ENCODE measurements around the gene DDX31. TPM values are rescaled to one million over a fixed set of nuclear protein-coding genes. Genes with fewer than 3 reads are reported as not detected.

Gene DDX31
- total and polyA plus RNA-seq, 2 donors: 9.9 to 11.8 TPM

DNA sequence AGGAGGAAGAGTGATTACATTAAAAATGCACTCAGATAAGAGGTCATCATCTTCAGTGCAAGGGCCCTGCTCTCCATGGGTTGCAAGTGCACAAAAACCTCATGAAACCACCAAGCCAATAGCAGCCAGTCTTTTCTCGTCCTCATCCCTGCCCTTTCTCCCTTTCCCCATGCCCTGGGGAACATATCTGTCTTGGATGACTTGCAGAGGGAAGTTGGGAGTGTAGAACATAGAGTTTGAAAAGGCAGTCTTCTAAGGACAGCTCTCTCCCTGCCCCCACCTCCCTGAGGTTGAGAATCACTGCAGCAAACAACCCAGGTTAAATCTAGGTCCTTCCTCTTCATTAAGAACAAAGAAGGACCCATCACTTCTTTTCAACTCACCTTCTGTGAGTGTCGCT, 22.0 kb downstream of the DDX31 start:
- no peak overlapping the region for H3K4me3 ChIP-seq (ENCODE audit: low read length in 2 of 2)
- no peaks in the 10 kb centered on the region for H3K9me3 ChIP-seq (ENCODE audit: control insufficient read depth in 2 of 2, insufficient read depth in 1 of 2, low read length in 1 of 2)
- DNase-seq (ENCODE audit: low read depth in 6 of 9, low spot score in 9 of 9): no peak
- 94% methylated on average over 2 of the region's 2 CpGs for WGBS
- H3K27me3 ChIP-seq (ENCODE audit: control insufficient read depth in 2 of 2, insufficient read depth in 1 of 2, low read length in 1 of 2): no peaks in the 10 kb centered on the region
- H3K36me3 ChIP-seq (ENCODE audit: control insufficient read depth in 2 of 2, insufficient read depth in 2 of 2, low read length in 1 of 2): peaks cover 51 to 58% of the 10 kb centered on the region in 2 donors
- no peaks in the 10 kb centered on the region for H3K4me1 ChIP-seq (ENCODE audit: control insufficient read depth in 2 of 2, insufficient read depth in 2 of 2, low read length in 2 of 2)
- no peak overlapping the region for H3K27ac ChIP-seq (ENCODE audit: low read depth in 1 of 2, low read length in 1 of 2)

DNA sequence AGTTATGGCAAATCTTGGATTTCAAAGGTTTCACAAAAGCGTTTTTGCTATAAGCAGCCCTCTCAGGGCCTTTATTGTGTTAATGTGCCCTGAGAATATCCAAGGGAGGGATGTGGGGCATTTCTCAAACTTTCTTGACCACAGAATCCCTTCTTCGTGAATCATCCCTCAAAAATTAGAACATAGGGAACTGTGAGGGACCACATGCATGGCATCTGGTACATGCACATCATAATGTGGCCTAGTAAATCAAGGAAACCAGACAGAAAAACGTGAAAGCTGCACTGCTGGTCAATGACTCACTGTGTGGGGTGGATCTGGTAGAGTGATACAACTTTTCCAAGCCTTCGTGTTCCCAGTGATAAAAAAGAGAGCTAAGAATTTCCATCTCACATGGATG, 22.4 kb downstream of the DDX31 start:
- H3K36me3 ChIP-seq (ENCODE audit: control insufficient read depth in 2 of 2, insufficient read depth in 2 of 2, low read length in 1 of 2): peaks cover 52 to 59% of the 10 kb centered on the region in 2 donors

DNA sequence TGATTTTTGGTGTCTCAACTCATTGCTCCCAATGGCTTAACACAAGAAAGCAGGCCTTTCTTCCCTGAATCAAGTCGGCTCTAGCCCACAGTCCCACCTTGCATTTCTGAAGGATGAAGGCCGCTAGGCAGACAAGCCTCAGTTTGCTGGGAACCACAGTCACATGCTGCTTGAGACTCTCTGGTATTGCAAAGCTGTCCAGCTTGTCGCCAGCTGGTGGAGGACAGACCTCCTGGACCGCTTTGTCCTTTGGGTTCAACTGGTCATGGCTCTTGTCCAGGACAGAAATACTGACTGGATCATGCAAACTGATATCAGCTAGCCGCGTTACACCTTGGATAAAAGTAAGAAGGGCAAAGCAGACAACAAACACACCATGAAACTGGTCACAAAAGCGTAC, 23.1 kb downstream of the DDX31 start:
- Histone ChIP-seq H3K27ac (ENCODE audit: low read depth in 1 of 2, low read length in 1 of 2) (no peak overlapping the region), H3K4me1 (ENCODE audit: control insufficient read depth in 2 of 2, insufficient read depth in 2 of 2, low read length in 2 of 2) (no peaks in the 10 kb centered on the region), H3K4me3 (ENCODE audit: low read length in 2 of 2) (no peak overlapping the region), H3K27me3 (ENCODE audit: control insufficient read depth in 2 of 2, insufficient read depth in 1 of 2, low read length in 1 of 2) (no peaks in the 10 kb centered on the region), H3K9me3 (ENCODE audit: control insufficient read depth in 2 of 2, insufficient read depth in 1 of 2, low read length in 1 of 2) (no peaks in the 10 kb centered on the region), H3K36me3 (ENCODE audit: control insufficient read depth in 2 of 2, insufficient read depth in 2 of 2, low read length in 1 of 2) (peaks cover 52 to 65% of the 10 kb centered on the region in 2 donors)
- 98% methylated on average over 7 of the region's 7 CpGs for WGBS
- DNase-seq (ENCODE audit: low read depth in 6 of 9, low spot score in 9 of 9): no peak

More for the DNA sequence above, 22.4 kb downstream of the DDX31 start:
- Histone ChIP-seq H3K27me3 (ENCODE audit: control insufficient read depth in 2 of 2, insufficient read depth in 1 of 2, low read length in 1 of 2) (no peaks in the 10 kb centered on the region), H3K4me3 (ENCODE audit: low read length in 2 of 2) (no peak overlapping the region), H3K27ac (ENCODE audit: low read depth in 1 of 2, low read length in 1 of 2) (no peak overlapping the region), H3K4me1 (ENCODE audit: control insufficient read depth in 2 of 2, insufficient read depth in 2 of 2, low read length in 2 of 2) (no peaks in the 10 kb centered on the region), H3K9me3 (ENCODE audit: control insufficient read depth in 2 of 2, insufficient read depth in 1 of 2, low read length in 1 of 2) (no peaks in the 10 kb centered on the region)
- 97% methylated on average over 4 of the region's 4 CpGs for WGBS
- no peak for DNase-seq (ENCODE audit: low read depth in 6 of 9, low spot score in 9 of 9)

- Histone ChIP-seq H3K4me1 (ENCODE audit: control insufficient read depth in 2 of 2, insufficient read depth in 2 of 2, low read length in 2 of 2) (no peaks in the 10 kb centered on the region), H3K4me3 (ENCODE audit: low read length in 2 of 2) (no peak overlapping the region), H3K27ac (ENCODE audit: low read depth in 1 of 2, low read length in 1 of 2) (no peak overlapping the region), H3K27me3 (ENCODE audit: control insufficient read depth in 2 of 2, insufficient read depth in 1 of 2, low read length in 1 of 2) (no peaks in the 10 kb centered on the region), H3K36me3 (ENCODE audit: control insufficient read depth in 2 of 2, insufficient read depth in 2 of 2, low read length in 1 of 2) (peaks cover 54 to 64% of the 10 kb centered on the region in 2 donors), H3K9me3 (ENCODE audit: control insufficient read depth in 2 of 2, insufficient read depth in 1 of 2, low read length in 1 of 2) (no peaks in the 10 kb centered on the region)
- DNase-seq (ENCODE audit: low read depth in 6 of 9, low spot score in 9 of 9): no peak
- over 99% methylated on average over 15 of the region's 15 CpGs for WGBS
These were observed 24.1 kb downstream of the DDX31 start for GRCh38 chr9:132645711-132646110.

- DNase-seq (ENCODE audit: low read depth in 6 of 9, low spot score in 9 of 9): no peak
- Histone ChIP-seq H3K4me3 (ENCODE audit: low read length in 2 of 2) (no peak overlapping the region), H3K36me3 (ENCODE audit: control insufficient read depth in 2 of 2, insufficient read depth in 2 of 2, low read length in 1 of 2) (peaks cover 56 to 65% of the 10 kb centered on the region in 2 donors), H3K27me3 (ENCODE audit: control insufficient read depth in 2 of 2, insufficient read depth in 1 of 2, low read length in 1 of 2) (no peaks in the 10 kb centered on the region), H3K4me1 (ENCODE audit: control insufficient read depth in 2 of 2, insufficient read depth in 2 of 2, low read length in 2 of 2) (no peaks in the 10 kb centered on the region), H3K9me3 (ENCODE audit: control insufficient read depth in 2 of 2, insufficient read depth in 1 of 2, low read length in 1 of 2) (no peaks in the 10 kb centered on the region), H3K27ac (ENCODE audit: low read depth in 1 of 2, low read length in 1 of 2) (no peak overlapping the region)
- 99% methylated on average over 8 of the region's 8 CpGs for WGBS
These were observed 24.5 kb downstream of the DDX31 start for GRCh38 chr9:132645306-132645705.

GRCh38 chr9:132644251-132644650, 25.5 kb downstream of the DDX31 start:
- peaks cover 59 to 62% of the 10 kb centered on the region in 2 donors for H3K36me3 ChIP-seq (ENCODE audit: control insufficient read depth in 2 of 2, insufficient read depth in 2 of 2, low read length in 1 of 2)
- WGBS: 96% methylated on average over 3 of the region's 3 CpGs
- no peak for DNase-seq (ENCODE audit: low read depth in 6 of 9, low spot score in 9 of 9)
- no peaks in the 10 kb centered on the region for H3K27me3 ChIP-seq (ENCODE audit: control insufficient read depth in 2 of 2, insufficient read depth in 1 of 2, low read length in 1 of 2)
- no peaks in the 10 kb centered on the region for H3K9me3 ChIP-seq (ENCODE audit: control insufficient read depth in 2 of 2, insufficient read depth in 1 of 2, low read length in 1 of 2)
- H3K27ac ChIP-seq (ENCODE audit: low read depth in 1 of 2, low read length in 1 of 2): no peak overlapping the region
- no peak overlapping the region for H3K4me3 ChIP-seq (ENCODE audit: low read length in 2 of 2)
- no peaks in the 10 kb centered on the region for H3K4me1 ChIP-seq (ENCODE audit: control insufficient read depth in 2 of 2, insufficient read depth in 2 of 2, low read length in 2 of 2)

- peaks cover 0 to 4% of the 10 kb centered on the region in 2 donors for H3K4me1 ChIP-seq (ENCODE audit: control insufficient read depth in 2 of 2, insufficient read depth in 2 of 2, low read length in 2 of 2)
- WGBS: 96% methylated on average over 4 of the region's 4 CpGs
- H3K27me3 ChIP-seq (ENCODE audit: control insufficient read depth in 2 of 2, insufficient read depth in 1 of 2, low read length in 1 of 2): no peaks in the 10 kb centered on the region
- no peak for DNase-seq (ENCODE audit: low read depth in 6 of 9, low spot score in 9 of 9)
- no peak overlapping the region for H3K27ac ChIP-seq (ENCODE audit: low read depth in 1 of 2, low read length in 1 of 2)
- no peaks in the 10 kb centered on the region for H3K9me3 ChIP-seq (ENCODE audit: control insufficient read depth in 2 of 2, insufficient read depth in 1 of 2, low read length in 1 of 2)
- H3K4me3 ChIP-seq (ENCODE audit: low read length in 2 of 2): no peak overlapping the region
- peaks cover 36 to 62% of the 10 kb centered on the region in 2 donors for H3K36me3 ChIP-seq (ENCODE audit: control insufficient read depth in 2 of 2, insufficient read depth in 2 of 2, low read length in 1 of 2)
These were observed 28.6 kb downstream of the DDX31 start for GRCh38 chr9:132641216-132641615.

DNA sequence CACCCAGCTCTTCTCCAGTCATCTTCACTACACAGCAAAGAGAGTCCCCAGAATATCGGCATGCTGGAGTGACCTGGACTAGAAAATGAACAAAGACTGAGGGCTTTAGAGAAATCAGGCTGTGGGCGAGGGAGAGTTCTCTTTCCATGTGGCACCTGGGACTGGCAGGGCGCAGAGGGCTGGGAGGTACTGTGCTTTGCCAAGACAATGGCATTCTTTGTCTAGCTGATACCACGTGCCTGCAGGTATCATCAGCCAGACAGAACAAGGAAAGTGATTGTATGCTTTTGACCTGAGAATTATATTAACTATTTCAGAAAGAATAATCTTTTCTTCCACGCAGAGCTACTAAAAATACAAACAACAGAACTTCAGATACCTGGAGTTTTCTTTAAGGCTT, 30.5 kb downstream of the DDX31 start:
- H3K36me3 ChIP-seq (ENCODE audit: control insufficient read depth in 2 of 2, insufficient read depth in 2 of 2, low read length in 1 of 2): peaks cover 18 to 52% of the 10 kb centered on the region in 2 donors
- WGBS: 98% methylated on average over 5 of the region's 5 CpGs

GRCh38 chr9:132638240-132638639, 31.5 kb downstream of the DDX31 start:
- H3K4me3 ChIP-seq (ENCODE audit: low read length in 2 of 2): no peak overlapping the region
- WGBS: 95% methylated on average over 5 of the region's 5 CpGs
- DNase-seq (ENCODE audit: low read depth in 6 of 9, low spot score in 9 of 9): no peak
- H3K4me1 ChIP-seq (ENCODE audit: control insufficient read depth in 2 of 2, insufficient read depth in 2 of 2, low read length in 2 of 2): peaks cover 0 to 4% of the 10 kb centered on the region in 2 donors
- peaks cover 13 to 43% of the 10 kb centered on the region in 2 donors for H3K36me3 ChIP-seq (ENCODE audit: control insufficient read depth in 2 of 2, insufficient read depth in 2 of 2, low read length in 1 of 2)
- no peak overlapping the region for H3K27ac ChIP-seq (ENCODE audit: low read depth in 1 of 2, low read length in 1 of 2)
- no peaks in the 10 kb centered on the region for H3K9me3 ChIP-seq (ENCODE audit: control insufficient read depth in 2 of 2, insufficient read depth in 1 of 2, low read length in 1 of 2)
- no peaks in the 10 kb centered on the region for H3K27me3 ChIP-seq (ENCODE audit: control insufficient read depth in 2 of 2, insufficient read depth in 1 of 2, low read length in 1 of 2)

More for the DNA sequence above, 30.5 kb downstream of the DDX31 start:
- no peak overlapping the region for H3K4me3 ChIP-seq (ENCODE audit: low read length in 2 of 2)
- DNase-seq (ENCODE audit: low read depth in 6 of 9, low spot score in 9 of 9): no peak
- no peak overlapping the region for H3K27ac ChIP-seq (ENCODE audit: low read depth in 1 of 2, low read length in 1 of 2)
- H3K9me3 ChIP-seq (ENCODE audit: control insufficient read depth in 2 of 2, insufficient read depth in 1 of 2, low read length in 1 of 2): no peaks in the 10 kb centered on the region
- peaks cover 0 to 4% of the 10 kb centered on the region in 2 donors for H3K4me1 ChIP-seq (ENCODE audit: control insufficient read depth in 2 of 2, insufficient read depth in 2 of 2, low read length in 2 of 2)
- no peaks in the 10 kb centered on the region for H3K27me3 ChIP-seq (ENCODE audit: control insufficient read depth in 2 of 2, insufficient read depth in 1 of 2, low read length in 1 of 2)

DNA sequence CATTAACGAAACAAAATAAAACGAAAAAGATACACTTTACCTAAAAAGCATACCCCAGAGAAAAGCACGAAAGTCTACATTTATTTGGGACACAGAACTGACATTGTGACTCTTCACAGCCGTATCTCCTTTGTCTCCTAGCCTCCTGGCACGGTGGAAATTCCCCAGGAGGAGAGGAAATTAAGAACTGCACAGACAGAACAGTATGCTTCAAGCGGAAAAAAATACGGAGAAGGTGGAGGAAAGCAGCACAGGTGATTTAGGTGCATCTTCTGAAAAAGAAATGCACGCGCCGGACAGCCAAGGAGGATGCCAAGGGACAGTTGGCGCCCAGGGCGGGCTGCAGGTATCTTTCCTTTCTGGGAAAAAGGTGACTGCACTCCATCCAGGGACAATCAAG, 32.0 kb downstream of the DDX31 start:
- no peaks in the 10 kb centered on the region for H3K9me3 ChIP-seq (ENCODE audit: control insufficient read depth in 2 of 2, insufficient read depth in 1 of 2, low read length in 1 of 2)
- peaks cover 8 to 38% of the 10 kb centered on the region in 2 donors for H3K36me3 ChIP-seq (ENCODE audit: control insufficient read depth in 2 of 2, insufficient read depth in 2 of 2, low read length in 1 of 2)
- no peak overlapping the region for H3K4me3 ChIP-seq (ENCODE audit: low read length in 2 of 2)
- no peak for DNase-seq (ENCODE audit: low read depth in 6 of 9, low spot score in 9 of 9)
- no peak overlapping the region for H3K27ac ChIP-seq (ENCODE audit: low read depth in 1 of 2, low read length in 1 of 2)
- 96% methylated on average over 12 of the region's 12 CpGs for WGBS
- H3K4me1 ChIP-seq (ENCODE audit: control insufficient read depth in 2 of 2, insufficient read depth in 2 of 2, low read length in 2 of 2): peaks cover 0 to 4% of the 10 kb centered on the region in 2 donors
- H3K27me3 ChIP-seq (ENCODE audit: control insufficient read depth in 2 of 2, insufficient read depth in 1 of 2, low read length in 1 of 2): no peaks in the 10 kb centered on the region
